GM12878 (cell line): ENCODE data around the gene MUC5B. TPM values are rescaled to one million over a fixed set of nuclear protein-coding genes. Genes with fewer than 3 reads are reported as not detected.

ENCODE experiments used
- ATAC-seq: fragments of 200-7000 bp; cut with Tn5 transposase; 3 replicates; pipeline ENCODE4 v1.9.1; 2020; ENCODE audit warnings: mild to moderate bottlenecking, moderate library complexity
- BruUV-seq: library from RNA; stranded (reverse); fragments of 400-500 nt; replicated peaks from 2 replicates; lab custom pipeline; 2021; lab: Mats Ljungman, UMichigan
- CTCF ChIA-PET: fragments of 300-600 bp; sonication (Branson Sonifier 250); formaldehyde crosslinking; extraction: SDS; loops from one replicate; lab custom pipeline; 2021; ENCODE audit warnings: inconsistent platforms; lab: Yijun Ruan, JAX
- POLR2A ChIA-PET: fragments of 350-600 bp; formaldehyde crosslinking; extraction: SDS; loops from one replicate; lab custom pipeline; 2021; ENCODE audit warnings: inconsistent platforms; lab: Charles Lee
- RAD21 ChIA-PET: fragments of 300-600 bp; sonication (Branson Sonifier 250); formaldehyde crosslinking; loops from one replicate; lab custom pipeline; 2023; ENCODE audit warnings: antibody characterized with exemption; ENCODE audit not compliant: unreplicated experiment; lab: Charles Lee
- SMC1A ChIA-PET: fragments of 300-600 bp; sonication (Branson Sonifier 250); formaldehyde crosslinking; loops from one replicate; lab custom pipeline; 2023; ENCODE audit not compliant: unreplicated experiment, uncharacterized antibody; lab: Charles Lee
- DNase-seq: peaks from one replicate; pipeline ENCODE4 v3.0.0-alpha.2; 2011; ENCODE audit warnings: low read depth, low spot score
- FAIRE-seq: peaks from 3 replicates; lab custom pipeline; 2011; peaks lifted over from hg19 to GRCh38; lab: Jason Lieb, UNC
- H2AFZ ChIP-seq: 2 replicates; pipeline ENCODE4 v1.6.0; 2011; ENCODE audit warnings: low read depth, low read length, control low read depth; ENCODE audit not compliant: control insufficient read depth
- H3K27ac ChIP-seq: 2 replicates; pipeline ENCODE4 v1.5.1; 2011; ENCODE audit warnings: control low read depth; ENCODE audit not compliant: control insufficient read depth, insufficient read depth
- H3K27me3 ChIP-seq, 2 experiments: replicated peaks in 1 of 2; 2 replicates each; pipeline versions ENCODE4 v1.6.0 to v1.6.1; 2011; ENCODE audit warnings: low read length in 1 of 2; ENCODE audit not compliant: control insufficient read depth in 2 of 2, insufficient read depth in 2 of 2
- H3K36me3 ChIP-seq, 2 experiments: 2 replicates each; pipeline ENCODE4 v1.5.1; 2011; ENCODE audit warnings: low read length in 1 of 2; ENCODE audit not compliant: control insufficient read depth in 2 of 2, insufficient read depth in 2 of 2
- H3K4me1 ChIP-seq: 2 replicates; pipeline ENCODE4 v1.6.1; 2011; ENCODE audit warnings: mild to moderate bottlenecking, low read length, moderate library complexity, mixed read lengths; ENCODE audit not compliant: control insufficient read depth, insufficient read depth
- H3K4me2 ChIP-seq: 2 replicates; pipeline ENCODE4 v1.6.0; 2011; ENCODE audit warnings: control low read depth; ENCODE audit not compliant: control insufficient read depth, insufficient read depth
- H3K4me3 ChIP-seq: fragments of 200-600 bp; sonication (generic); 2 replicates; pipeline ENCODE4 v1.5.1; 2016
- H3K79me2 ChIP-seq: 2 replicates; pipeline ENCODE4 v1.6.0; 2011; ENCODE audit warnings: low read length; ENCODE audit not compliant: control insufficient read depth, insufficient read depth
- H3K9ac ChIP-seq: 2 replicates; pipeline ENCODE4 v1.8.0; 2011; ENCODE audit warnings: low read length, control low read depth, mixed read lengths; ENCODE audit not compliant: control insufficient read depth, insufficient read depth
- H3K9me3 ChIP-seq: replicated peaks from 3 replicates; pipeline ENCODE4 v1.5.1; 2011; ENCODE audit warnings: mild to moderate bottlenecking, low read length; ENCODE audit not compliant: control insufficient read depth, insufficient read depth
- H4K20me1 ChIP-seq: 2 replicates; pipeline ENCODE4 v1.6.0; 2011; ENCODE audit not compliant: control insufficient read depth, insufficient read depth
- ETV6 ChIP-seq, 2 experiments: fragments of 450-650 bp in 1 of 2; IDR thresholded peaks in 1 of 2; conservative IDR thresholded peaks in 1 of 2; 2 replicates each; pipeline ENCODE4 v1.6.1; 2014; ENCODE audit warnings: antibody characterized with exemption in 1 of 2, borderline replicate concordance in 1 of 2, low read depth in 1 of 2, mild to moderate bottlenecking in 1 of 2, moderate library complexity in 1 of 2
- RUNX3 ChIP-seq: IDR thresholded peaks from 2 replicates; pipeline ENCODE4 v1.6.1; 2012; ENCODE audit warnings: low read length, inconsistent platforms
- TBL1XR1 ChIP-seq: IDR thresholded peaks from 2 replicates; pipeline ENCODE4 v1.6.1; 2012; ENCODE audit warnings: low read depth, low read length, improper control_type of control experiment
- WGBS: methylation state at CpG from one replicate; pipeline ENCODE4 v1.1.6; 2016; ENCODE audit warnings: low lambda C conversion rate; ENCODE audit not compliant: insufficient replicate concordance, insufficient coverage; ENCODE audit errors: missing lambda C conversion rate; 5-methylcytosine and 5-hydroxymethylcytosine counted together
- in situ Hi-C: fragments of 300-500 bp; cut with MboI; formaldehyde crosslinking; loops from 9 replicates; pipeline ENCODE4 v1.14.3; 2018; ENCODE audit warnings: mixed read lengths
- intact Hi-C: fragments of 100-400 bp; cut with micrococcal nuclease; formaldehyde crosslinking; loops from one replicate; pipeline ENCODE4 v1.14.2; 2022; ENCODE audit not compliant: unreplicated experiment
- polyA plus RNA-seq, 11 experiments: library from polyadenylated mRNA; depleted of rRNA in 4 of 11; unstranded in 6 of 11; stranded (reverse) in 5 of 11; fragments of >200 nt; fragmentation: Nextera tagmentation in 4 of 11; fragmentation: Illumina TruSeq in 1 of 11; extraction: Ambion mirVana in 4 of 11; extraction: Trizol in 1 of 11; gene quantifications; 1 replicate in 1 of 11; 2 replicates in 10 of 11; pipeline versions ENCODE4 v1.2.1 to v1.2.3, GENCODE V29; 2011 to 2016; ENCODE audit warnings: inconsistent platforms in 2 of 11, missing spikeins in 2 of 11, low read depth in 1 of 11
- total RNA-seq, 4 experiments: library from RNA; depleted of rRNA in 3 of 4; stranded (reverse); fragments of >200 nt in 3 of 4; fragmentation: Illumina TruSeq in 1 of 4; extraction: Trizol in 1 of 4; gene quantifications; 2 replicates each; pipeline versions ENCODE4 v1.2.1 to v1.2.3, GENCODE V29; 2013 to 2021
- TF ChIP-seq, protein P1 (sequence below): fragments of 450-650 bp; IDR thresholded peaks from 2 replicates; pipeline ENCODE4 v1.6.1; 2017; ENCODE audit warnings: mild to moderate bottlenecking, moderate library complexity

MUC5B gene
- total and polyA plus RNA-seq, 10 of the 15 experiments (the other 5 are each of a cell fraction or from before 2014, with no cell fraction given): 1.5 TPM; not detected in 9

DNA sequence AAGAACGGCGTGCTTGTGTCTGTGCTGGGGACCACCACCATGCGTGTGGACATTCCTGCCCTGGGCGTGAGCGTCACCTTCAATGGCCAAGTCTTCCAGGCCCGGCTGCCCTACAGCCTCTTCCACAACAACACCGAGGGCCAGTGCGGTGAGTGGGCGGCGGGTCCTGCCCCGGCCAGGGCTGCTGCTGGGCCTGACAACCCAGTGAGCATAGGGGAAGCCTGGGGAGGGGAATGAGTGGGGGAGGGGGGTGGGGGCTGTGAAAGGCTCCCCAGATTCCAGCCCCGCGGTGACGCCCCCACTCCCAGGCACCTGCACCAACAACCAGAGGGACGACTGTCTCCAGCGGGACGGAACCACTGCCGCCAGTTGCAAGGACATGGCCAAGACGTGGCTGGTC is 31.9 kb downstream of the MUC5B start:
- Histone ChIP-seq H3K79me2 (no peaks in the 10 kb centered on the region), H3K4me3 (no peak overlapping the region), H3K9me3 (peaks cover 1% of the 10 kb centered on the region; the same call in 2 of the 3 replicates), H2AFZ (no peak overlapping the region), H4K20me1 (no peaks in the 10 kb centered on the region), H3K27me3 (no peaks in the 10 kb centered on the region), H3K27ac (no peak overlapping the region), H3K4me1 (no peaks in the 10 kb centered on the region), H3K36me3 (no peaks in the 10 kb centered on the region), H3K9ac (no peak overlapping the region), H3K4me2 (no peak overlapping the region)
- no TSS peak for BruUV-seq
- intact Hi-C loops (no loop called here), in situ Hi-C loops (no loop called here)
- no peak for TF ChIP-seq TBL1XR1
- no peak for TF ChIP-seq ETV6 (conservative IDR thresholded peaks at IDR 0.05 in 1 of 2, IDR thresholded peaks at IDR 0.05 in 1 of 2; ENCODE audit: borderline replicate concordance in 1 of 2, low read depth in 1 of 2)
- TF ChIP-seq, protein P1, sequence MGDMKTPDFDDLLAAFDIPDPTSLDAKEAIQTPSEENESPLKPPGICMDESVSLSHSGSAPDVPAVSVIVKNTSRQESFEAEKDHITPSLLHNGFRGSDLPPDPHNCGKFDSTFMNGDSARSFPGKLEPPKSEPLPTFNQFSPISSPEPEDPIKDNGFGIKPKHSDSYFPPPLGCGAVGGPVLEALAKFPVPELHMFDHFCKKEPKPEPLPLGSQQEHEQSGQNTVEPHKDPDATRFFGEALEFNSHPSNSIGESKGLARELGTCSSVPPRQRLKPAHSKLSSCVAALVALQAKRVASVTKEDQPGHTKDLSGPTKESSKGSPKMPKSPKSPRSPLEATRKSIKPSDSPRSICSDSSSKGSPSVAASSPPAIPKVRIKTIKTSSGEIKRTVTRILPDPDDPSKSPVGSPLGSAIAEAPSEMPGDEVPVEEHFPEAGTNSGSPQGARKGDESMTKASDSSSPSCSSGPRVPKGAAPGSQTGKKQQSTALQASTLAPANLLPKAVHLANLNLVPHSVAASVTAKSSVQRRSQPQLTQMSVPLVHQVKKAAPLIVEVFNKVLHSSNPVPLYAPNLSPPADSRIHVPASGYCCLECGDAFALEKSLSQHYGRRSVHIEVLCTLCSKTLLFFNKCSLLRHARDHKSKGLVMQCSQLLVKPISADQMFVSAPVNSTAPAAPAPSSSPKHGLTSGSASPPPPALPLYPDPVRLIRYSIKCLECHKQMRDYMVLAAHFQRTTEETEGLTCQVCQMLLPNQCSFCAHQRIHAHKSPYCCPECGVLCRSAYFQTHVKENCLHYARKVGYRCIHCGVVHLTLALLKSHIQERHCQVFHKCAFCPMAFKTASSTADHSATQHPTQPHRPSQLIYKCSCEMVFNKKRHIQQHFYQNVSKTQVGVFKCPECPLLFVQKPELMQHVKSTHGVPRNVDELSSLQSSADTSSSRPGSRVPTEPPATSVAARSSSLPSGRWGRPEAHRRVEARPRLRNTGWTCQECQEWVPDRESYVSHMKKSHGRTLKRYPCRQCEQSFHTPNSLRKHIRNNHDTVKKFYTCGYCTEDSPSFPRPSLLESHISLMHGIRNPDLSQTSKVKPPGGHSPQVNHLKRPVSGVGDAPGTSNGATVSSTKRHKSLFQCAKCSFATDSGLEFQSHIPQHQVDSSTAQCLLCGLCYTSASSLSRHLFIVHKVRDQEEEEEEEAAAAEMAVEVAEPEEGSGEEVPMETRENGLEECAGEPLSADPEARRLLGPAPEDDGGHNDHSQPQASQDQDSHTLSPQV: no peak
- TF ChIP-seq RUNX3: no peak
- FAIRE-seq (no peak), DNase-seq (no peak), ATAC-seq (no peak)
- WGBS: 76% methylated on average over 17 of the region's 19 CpGs
- ChIA-PET CTCF (no interaction called here), POLR2A (no interaction called here), SMC1A (no interaction called here), RAD21 (no interaction called here)
